BE2C (cell line): Measurements from ENCODE around the gene PAM16.
"Not testable (repeated sequence)": the region's sequence is repeated elsewhere in the genome, so short reads cannot be mapped to it uniquely, and the experiment has no call there.

Experiments used
- DNase-seq: peaks from one replicate; pipeline ENCODE4 v3.0.0-alpha.2; 2020
- H3K27me3 ChIP-seq: fragments of 250-450 bp; sonication (Bioruptor Pico); 2 replicates; pipeline ENCODE4 v1.5.1; 2020; ENCODE audit warnings: mild to moderate bottlenecking
- H3K36me3 ChIP-seq: fragments of 250-450 bp; sonication (Bioruptor Pico); 2 replicates; pipeline ENCODE4 v1.5.1; 2020; ENCODE audit warnings: mild to moderate bottlenecking
- H3K4me1 ChIP-seq: fragments of 250-450 bp; sonication (Bioruptor Pico); 2 replicates; pipeline ENCODE4 v1.5.1; 2020
- H3K4me3 ChIP-seq: 2 replicates; pipeline ENCODE4 v1.5.1; 2011; ENCODE audit warnings: low read depth, low read length
- H3K9me3 ChIP-seq: fragments of 250-450 bp; sonication (Bioruptor Pico); 2 replicates; pipeline ENCODE4 v1.5.1; 2020
- TF ChIP-seq, protein P1 (sequence below): IDR thresholded peaks from 2 replicates; pipeline ENCODE4 v1.5.1; 2012; ENCODE audit warnings: mild to moderate bottlenecking, low read depth, low read length

The PAM16 gene

DNA sequence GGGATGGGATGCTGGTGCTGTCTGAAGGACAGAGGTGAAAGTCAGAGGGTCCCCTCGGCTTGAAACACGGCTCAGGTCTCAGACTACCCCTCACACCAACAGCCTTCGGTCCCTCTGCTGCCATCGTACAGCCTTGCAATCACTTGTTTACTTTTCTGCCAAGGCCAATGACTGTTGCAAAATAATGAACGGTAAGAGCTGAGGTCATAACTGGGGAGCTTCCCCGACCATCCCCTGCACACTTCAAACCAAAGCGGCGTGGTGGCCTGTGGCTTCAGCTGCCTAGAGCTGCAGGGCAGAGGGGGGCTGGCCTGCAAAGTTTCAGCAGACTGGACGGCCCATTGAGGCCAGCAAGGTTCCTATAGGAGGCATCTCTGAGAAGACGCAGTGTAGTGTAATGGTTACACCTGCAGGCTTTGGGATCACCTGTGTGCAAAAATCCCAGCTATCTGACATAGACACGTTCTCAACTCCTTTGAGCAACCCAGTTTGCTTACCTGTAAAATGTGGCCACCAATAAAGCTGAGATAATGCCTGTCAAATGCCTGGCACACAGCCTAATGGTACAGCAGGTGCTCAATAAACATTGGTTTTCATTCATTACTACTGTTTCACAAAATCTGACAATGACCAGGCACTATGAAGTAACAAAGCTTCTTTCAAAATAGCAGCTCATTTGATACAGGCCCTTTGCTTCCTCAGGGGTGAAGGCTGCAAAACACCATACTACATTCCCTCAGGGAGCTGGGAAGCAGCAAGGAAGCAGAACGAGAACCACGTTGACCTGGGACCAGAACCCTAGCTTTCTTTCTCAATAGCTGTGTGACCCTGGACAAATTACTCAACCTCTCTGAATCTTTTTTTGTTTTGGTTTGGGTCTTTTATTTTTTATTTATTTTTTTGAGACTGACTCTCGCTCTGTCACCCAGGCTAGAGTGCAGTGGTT is 5.0 kb downstream of the PAM16 start:
- H3K4me3 ChIP-seq: no peak overlapping the region
- no peaks in the 10 kb centered on the region; the same call in 1 of the 2 replicates for H3K9me3 ChIP-seq
- no peaks in the 10 kb centered on the region for H3K27me3 ChIP-seq
- no peaks in the 10 kb centered on the region for H3K4me1 ChIP-seq
- DNase-seq: no peak
- TF ChIP-seq, protein P1, sequence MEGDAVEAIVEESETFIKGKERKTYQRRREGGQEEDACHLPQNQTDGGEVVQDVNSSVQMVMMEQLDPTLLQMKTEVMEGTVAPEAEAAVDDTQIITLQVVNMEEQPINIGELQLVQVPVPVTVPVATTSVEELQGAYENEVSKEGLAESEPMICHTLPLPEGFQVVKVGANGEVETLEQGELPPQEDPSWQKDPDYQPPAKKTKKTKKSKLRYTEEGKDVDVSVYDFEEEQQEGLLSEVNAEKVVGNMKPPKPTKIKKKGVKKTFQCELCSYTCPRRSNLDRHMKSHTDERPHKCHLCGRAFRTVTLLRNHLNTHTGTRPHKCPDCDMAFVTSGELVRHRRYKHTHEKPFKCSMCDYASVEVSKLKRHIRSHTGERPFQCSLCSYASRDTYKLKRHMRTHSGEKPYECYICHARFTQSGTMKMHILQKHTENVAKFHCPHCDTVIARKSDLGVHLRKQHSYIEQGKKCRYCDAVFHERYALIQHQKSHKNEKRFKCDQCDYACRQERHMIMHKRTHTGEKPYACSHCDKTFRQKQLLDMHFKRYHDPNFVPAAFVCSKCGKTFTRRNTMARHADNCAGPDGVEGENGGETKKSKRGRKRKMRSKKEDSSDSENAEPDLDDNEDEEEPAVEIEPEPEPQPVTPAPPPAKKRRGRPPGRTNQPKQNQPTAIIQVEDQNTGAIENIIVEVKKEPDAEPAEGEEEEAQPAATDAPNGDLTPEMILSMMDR: no peak
- peaks cover 28% of the 10 kb centered on the region for H3K36me3 ChIP-seq

DNA sequence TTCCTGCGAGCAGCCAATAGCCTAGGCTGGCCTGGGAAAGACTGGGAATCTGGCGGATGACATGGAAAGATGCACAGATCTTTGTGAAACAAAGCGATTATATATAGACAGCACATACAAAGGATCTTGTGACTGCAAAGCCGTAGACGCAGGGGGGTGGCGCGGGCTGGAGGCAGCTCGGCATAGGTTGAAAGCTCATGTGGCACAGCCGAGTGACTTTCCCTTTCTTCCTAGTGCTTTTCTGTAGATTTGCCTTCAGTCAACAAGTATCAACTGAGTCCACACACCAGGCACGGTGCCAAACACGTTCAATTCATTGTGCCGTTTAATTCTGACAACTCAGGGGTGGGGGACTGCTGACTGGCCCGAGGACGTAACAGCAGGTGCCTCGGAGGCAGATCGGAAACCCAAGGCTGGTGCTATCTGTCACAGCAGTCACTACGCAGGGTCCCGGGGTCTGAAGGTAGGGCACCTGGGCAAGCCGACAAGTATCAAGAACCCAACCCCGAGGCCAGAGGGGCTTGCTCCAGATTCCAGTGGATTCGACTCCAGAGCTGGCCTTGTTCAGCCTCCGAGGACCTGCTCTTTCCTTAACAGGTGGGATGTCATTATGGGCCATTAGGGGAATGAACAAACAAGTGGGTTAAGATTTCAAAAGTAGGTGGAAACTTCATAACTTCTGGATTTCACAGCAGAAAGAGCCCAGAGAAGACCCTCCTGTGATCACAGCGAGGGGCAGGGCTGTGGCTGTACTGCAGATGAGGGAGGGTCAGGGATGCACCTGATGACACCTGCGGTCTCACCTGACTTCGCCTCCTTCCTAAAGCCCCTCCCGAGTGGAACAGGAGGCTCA is 5.9 kb downstream of the PAM16 start:
- H3K36me3 ChIP-seq: peaks cover 32% of the 10 kb centered on the region
- peak overlapping the region; percentile 10; the same call in 1 of the 2 replicates for H3K4me3 ChIP-seq
- peak; percentile 50 for DNase-seq

DNA sequence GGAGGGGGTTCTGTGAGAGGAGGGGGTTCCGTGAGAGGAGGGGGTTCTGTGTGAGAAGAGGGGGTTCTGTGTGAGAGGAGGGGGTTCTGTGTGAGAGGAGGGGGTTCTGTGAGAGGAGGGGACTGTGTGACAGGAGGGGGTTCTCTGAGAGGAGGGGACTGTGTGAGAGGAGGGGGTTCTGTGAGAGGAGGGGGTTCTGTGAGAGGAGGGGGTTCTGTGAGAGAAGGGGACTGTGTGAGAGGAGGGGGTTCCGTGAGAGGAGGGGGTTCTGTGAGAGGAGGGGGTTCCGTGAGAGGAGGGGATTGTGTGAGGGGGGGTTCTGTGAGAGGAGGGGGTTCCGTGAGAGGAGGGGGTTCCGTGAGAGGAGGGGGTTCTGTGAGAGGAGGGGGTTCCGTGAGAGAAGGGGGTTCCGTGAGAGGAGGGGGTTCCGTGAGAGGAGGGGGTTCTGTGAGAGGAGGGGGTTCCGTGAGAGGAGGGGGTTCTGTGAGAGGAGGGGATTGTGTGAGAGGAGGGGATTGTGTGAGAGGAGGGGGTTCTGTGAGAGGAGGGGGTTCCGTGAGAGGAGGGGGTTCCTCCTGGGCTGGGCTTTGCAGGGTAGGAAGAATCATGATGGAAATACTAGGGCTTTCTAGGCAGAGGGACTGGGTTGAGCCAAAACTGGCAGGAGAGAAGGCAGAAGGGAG is 6.7 kb downstream of the PAM16 start:
- H3K9me3 ChIP-seq, H3K27me3 ChIP-seq, H3K4me3 ChIP-seq, H3K4me1 ChIP-seq, DNase-seq: not testable (repeated sequence)
- H3K36me3 ChIP-seq: peaks cover 33% of the 10 kb centered on the region

More for the DNA sequence above, 5.9 kb downstream of the PAM16 start:
- Histone ChIP-seq H3K9me3 (no peaks in the 10 kb centered on the region), H3K4me1 (peaks cover 5% of the 10 kb centered on the region; the same call in 1 of the 2 replicates), H3K27me3 (no peaks in the 10 kb centered on the region)
- TF ChIP-seq, protein P1: no peak

GRCh38 chr16:4342866-4343744 is 8.0 kb downstream of the PAM16 start:
- TF ChIP-seq, protein P1: no peak
- Histone ChIP-seq H3K36me3 (peaks cover 40% of the 10 kb centered on the region), H3K4me3 (no peak overlapping the region), H3K4me1 (peaks cover 9% of the 10 kb centered on the region; the same call in 1 of the 2 replicates), H3K9me3 (no peaks in the 10 kb centered on the region), H3K27me3 (no peaks in the 10 kb centered on the region)
- DNase-seq: no peak

GRCh38 chr16:4341250-4341649 is 9.9 kb downstream of the PAM16 start:
- TF ChIP-seq, protein P1: no peak
- Histone ChIP-seq H3K27me3 (no peaks in the 10 kb centered on the region), H3K4me1 (peaks cover 9% of the 10 kb centered on the region; the same call in 1 of the 2 replicates), H3K9me3 (no peaks in the 10 kb centered on the region), H3K36me3 (peaks cover 46% of the 10 kb centered on the region), H3K4me3 (no peak overlapping the region)
- DNase-seq: no peak
